ENCODE measurements around the gene RPTOR.

Gene RPTOR

DNA sequence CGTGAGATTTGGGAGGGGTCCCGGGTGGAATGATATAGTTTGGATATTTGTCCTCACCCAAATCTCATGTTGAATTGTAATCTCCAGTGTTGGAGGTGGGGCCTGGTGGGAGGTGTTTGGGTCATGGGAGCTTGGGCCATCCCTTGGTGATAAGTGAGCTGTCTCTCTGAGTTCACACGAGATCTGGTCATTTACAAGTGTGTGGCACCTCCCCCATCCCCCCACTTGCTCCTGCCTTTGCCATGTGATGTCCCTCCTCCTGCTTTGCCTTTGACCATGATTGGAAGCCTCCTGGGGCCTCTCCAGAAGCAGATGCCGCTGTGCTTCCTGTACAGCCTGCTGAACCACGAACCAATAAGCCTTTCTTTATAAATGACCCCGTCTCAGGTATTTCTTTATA is 469.0 kb downstream of the RPTOR start:
- TF ChIP-seq ZNF565 (CRISPR knock-in tag; conservative IDR thresholded peaks at IDR 0.05; ENCODE audit: low read depth) (no peak), ZFP30 (CRISPR knock-in tag; IDR thresholded peaks at IDR 0.05) (no peak), ZNF70 (CRISPR knock-in tag; IDR thresholded peaks at IDR 0.05) (no peak), PPARA (CRISPR knock-in tag; IDR thresholded peaks at IDR 0.05; ENCODE audit: borderline replicate concordance) (no peak), SNAI2 (CRISPR knock-in tag; IDR thresholded peaks at IDR 0.05) (no peak), ZFP3 (CRISPR knock-in tag; IDR thresholded peaks at IDR 0.05) (no peak), OSR1 (CRISPR knock-in tag; IDR thresholded peaks at IDR 0.05) (no peak), RARB (CRISPR knock-in tag; IDR thresholded peaks at IDR 0.05) (no peak), ESRRG (CRISPR knock-in tag; IDR thresholded peaks at IDR 0.05) (no peak), ISL1 (CRISPR knock-in tag; IDR thresholded peaks at IDR 0.05) (no peak), BACH2 (CRISPR knock-in tag; IDR thresholded peaks at IDR 0.05; ENCODE audit: borderline replicate concordance) (no peak), TCF4 (CRISPR knock-in tag; IDR thresholded peaks at IDR 0.05; ENCODE audit: borderline replicate concordance) (no peak), ZNF8 (CRISPR knock-in tag; IDR thresholded peaks at IDR 0.05) (no peak), GLIS3 (CRISPR knock-in tag; IDR thresholded peaks at IDR 0.05) (no peak)
- TF ChIP-seq, protein P1, sequence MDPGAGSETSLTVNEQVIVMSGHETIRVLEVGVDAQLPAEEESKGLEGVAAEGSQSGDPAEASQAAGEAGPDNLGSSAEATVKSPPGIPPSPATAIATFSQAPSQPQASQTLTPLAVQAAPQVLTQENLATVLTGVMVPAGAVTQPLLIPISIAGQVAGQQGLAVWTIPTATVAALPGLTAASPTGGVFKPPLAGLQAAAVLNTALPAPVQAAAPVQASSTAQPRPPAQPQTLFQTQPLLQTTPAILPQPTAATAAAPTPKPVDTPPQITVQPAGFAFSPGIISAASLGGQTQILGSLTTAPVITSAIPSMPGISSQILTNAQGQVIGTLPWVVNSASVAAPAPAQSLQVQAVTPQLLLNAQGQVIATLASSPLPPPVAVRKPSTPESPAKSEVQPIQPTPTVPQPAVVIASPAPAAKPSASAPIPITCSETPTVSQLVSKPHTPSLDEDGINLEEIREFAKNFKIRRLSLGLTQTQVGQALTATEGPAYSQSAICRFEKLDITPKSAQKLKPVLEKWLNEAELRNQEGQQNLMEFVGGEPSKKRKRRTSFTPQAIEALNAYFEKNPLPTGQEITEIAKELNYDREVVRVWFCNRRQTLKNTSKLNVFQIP (CRISPR knock-in tag; IDR thresholded peaks at IDR 0.05; ENCODE audit: borderline replicate concordance, low read depth) = no peak
- TF ChIP-seq, protein P2, sequence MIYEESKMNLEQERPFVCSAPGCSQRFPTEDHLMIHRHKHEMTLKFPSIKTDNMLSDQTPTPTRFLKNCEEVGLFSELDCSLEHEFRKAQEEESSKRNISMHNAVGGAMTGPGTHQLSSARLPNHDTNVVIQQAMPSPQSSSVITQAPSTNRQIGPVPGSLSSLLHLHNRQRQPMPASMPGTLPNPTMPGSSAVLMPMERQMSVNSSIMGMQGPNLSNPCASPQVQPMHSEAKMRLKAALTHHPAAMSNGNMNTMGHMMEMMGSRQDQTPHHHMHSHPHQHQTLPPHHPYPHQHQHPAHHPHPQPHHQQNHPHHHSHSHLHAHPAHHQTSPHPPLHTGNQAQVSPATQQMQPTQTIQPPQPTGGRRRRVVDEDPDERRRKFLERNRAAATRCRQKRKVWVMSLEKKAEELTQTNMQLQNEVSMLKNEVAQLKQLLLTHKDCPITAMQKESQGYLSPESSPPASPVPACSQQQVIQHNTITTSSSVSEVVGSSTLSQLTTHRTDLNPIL (CRISPR knock-in tag; IDR thresholded peaks at IDR 0.05; ENCODE audit: low read depth) = no peak
- TF ChIP-seq, protein P3, sequence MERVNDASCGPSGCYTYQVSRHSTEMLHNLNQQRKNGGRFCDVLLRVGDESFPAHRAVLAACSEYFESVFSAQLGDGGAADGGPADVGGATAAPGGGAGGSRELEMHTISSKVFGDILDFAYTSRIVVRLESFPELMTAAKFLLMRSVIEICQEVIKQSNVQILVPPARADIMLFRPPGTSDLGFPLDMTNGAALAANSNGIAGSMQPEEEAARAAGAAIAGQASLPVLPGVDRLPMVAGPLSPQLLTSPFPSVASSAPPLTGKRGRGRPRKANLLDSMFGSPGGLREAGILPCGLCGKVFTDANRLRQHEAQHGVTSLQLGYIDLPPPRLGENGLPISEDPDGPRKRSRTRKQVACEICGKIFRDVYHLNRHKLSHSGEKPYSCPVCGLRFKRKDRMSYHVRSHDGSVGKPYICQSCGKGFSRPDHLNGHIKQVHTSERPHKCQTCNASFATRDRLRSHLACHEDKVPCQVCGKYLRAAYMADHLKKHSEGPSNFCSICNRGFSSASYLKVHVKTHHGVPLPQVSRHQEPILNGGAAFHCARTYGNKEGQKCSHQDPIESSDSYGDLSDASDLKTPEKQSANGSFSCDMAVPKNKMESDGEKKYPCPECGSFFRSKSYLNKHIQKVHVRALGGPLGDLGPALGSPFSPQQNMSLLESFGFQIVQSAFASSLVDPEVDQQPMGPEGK (CRISPR knock-in tag; IDR thresholded peaks at IDR 0.05; ENCODE audit: borderline replicate concordance) = no peak
- ATAC-seq = no peak

DNA sequence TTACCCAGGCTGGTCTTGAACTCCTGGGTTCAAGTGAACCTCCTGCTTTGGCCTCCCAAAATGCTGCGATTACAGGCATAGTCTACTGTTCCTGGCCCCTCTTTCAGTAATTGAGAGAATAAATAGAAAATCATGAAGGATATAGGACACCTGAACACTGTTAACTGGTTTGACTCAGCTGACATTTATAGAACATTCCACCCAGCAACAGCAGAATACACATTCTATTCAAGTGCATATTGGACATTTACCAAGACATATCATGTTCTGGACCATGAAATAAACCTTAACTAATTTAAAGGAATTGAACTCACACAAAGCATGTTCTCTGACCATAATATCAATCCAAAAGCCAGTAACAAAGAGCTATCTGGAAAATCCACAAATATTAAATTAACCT is 470.5 kb downstream of the RPTOR start:
- TF ChIP-seq, protein P3 (CRISPR knock-in tag; IDR thresholded peaks at IDR 0.05; ENCODE audit: borderline replicate concordance) = no peak
- TF ChIP-seq BACH2 (CRISPR knock-in tag; IDR thresholded peaks at IDR 0.05; ENCODE audit: borderline replicate concordance) (no peak), ZC3H10 (CRISPR knock-in tag; IDR thresholded peaks at IDR 0.05) (no peak), SNAI2 (CRISPR knock-in tag; IDR thresholded peaks at IDR 0.05) (no peak)
- TF ChIP-seq, protein P4, sequence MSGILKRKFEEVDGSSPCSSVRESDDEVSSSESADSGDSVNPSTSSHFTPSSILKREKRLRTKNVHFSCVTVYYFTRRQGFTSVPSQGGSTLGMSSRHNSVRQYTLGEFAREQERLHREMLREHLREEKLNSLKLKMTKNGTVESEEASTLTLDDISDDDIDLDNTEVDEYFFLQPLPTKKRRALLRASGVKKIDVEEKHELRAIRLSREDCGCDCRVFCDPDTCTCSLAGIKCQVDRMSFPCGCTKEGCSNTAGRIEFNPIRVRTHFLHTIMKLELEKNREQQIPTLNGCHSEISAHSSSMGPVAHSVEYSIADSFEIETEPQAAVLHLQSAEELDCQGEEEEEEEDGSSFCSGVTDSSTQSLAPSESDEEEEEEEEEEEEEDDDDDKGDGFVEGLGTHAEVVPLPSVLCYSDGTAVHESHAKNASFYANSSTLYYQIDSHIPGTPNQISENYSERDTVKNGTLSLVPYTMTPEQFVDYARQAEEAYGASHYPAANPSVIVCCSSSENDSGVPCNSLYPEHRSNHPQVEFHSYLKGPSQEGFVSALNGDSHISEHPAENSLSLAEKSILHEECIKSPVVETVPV (CRISPR knock-in tag; IDR thresholded peaks at IDR 0.05) = no peak
- no peak; the same call in 2 of the 3 replicates for ATAC-seq

All from SK-N-SH treated with all-trans-retinoic acid at 6 μM for 48 hours (cell line).